Neural cell (in vitro differentiated cells): ENCODE results near the gene GPLD1. TPM values are rescaled to one million over a fixed set of nuclear protein-coding genes. Genes with fewer than 3 reads are reported as not detected.

Experiments used
- H2AFZ ChIP-seq: fragments of 200-600, 300-800 bp; sonication (generic), shearing (Covaris generic); 2 replicates; pipeline ENCODE4 v1.6.0; 2014; ENCODE audit warnings: low read depth, mild to moderate bottlenecking, antibody characterized with exemption, low read length, moderate library complexity
- H3F3A ChIP-seq: fragments of 200-600 bp; shearing (Covaris generic); 2 replicates; pipeline ENCODE4 v1.6.1; 2016; ENCODE audit warnings: mild to moderate bottlenecking, moderate library complexity, mixed read lengths, antibody characterized with exemption, low read length; ENCODE audit not compliant: insufficient read depth, poor library complexity, severe bottlenecking
- H3K27ac ChIP-seq: fragments of 200-600, 300-800 bp; sonication (generic), shearing (Covaris generic); 2 replicates; pipeline ENCODE4 v1.5.1; 2014; ENCODE audit warnings: mild to moderate bottlenecking, low read length, moderate library complexity
- H3K27me3 ChIP-seq: fragments of 300-800, 200-600 bp; sonication (generic), shearing (Covaris generic); 2 replicates; pipeline ENCODE4 v1.6.0; 2014; ENCODE audit warnings: mild to moderate bottlenecking, low read depth, low read length, moderate library complexity; ENCODE audit not compliant: insufficient read depth
- H3K36me3 ChIP-seq: fragments of 300-800, 200-600 bp; sonication (generic), shearing (Covaris generic); 2 replicates; pipeline ENCODE4 v1.5.1; 2014; ENCODE audit warnings: mild to moderate bottlenecking, antibody characterized with exemption, low read length, moderate library complexity; ENCODE audit not compliant: insufficient read depth
- H3K4me2 ChIP-seq: fragments of 300-800, 200-600 bp; sonication (generic), shearing (Covaris generic); 2 replicates; pipeline ENCODE4 v1.6.0; 2014; ENCODE audit warnings: mild to moderate bottlenecking, low read length
- H3K4me3 ChIP-seq: fragments of 300-800, 200-600 bp; sonication (generic), shearing (Covaris generic); 2 replicates; pipeline ENCODE4 v1.5.1; 2014; ENCODE audit warnings: mild to moderate bottlenecking, low read length, moderate library complexity
- H3K79me2 ChIP-seq: fragments of 200-600 bp; shearing (Covaris generic); replicated peaks from 2 replicates; pipeline ENCODE4 v1.6.0; 2014; ENCODE audit warnings: mild to moderate bottlenecking, low read length, moderate library complexity; ENCODE audit not compliant: insufficient read depth
- H3K9ac ChIP-seq: fragments of 300-800, 200-600 bp; sonication (generic), shearing (Covaris generic); 2 replicates; pipeline ENCODE4 v1.6.1; 2016; ENCODE audit warnings: mild to moderate bottlenecking, low read length, mixed read lengths
- H3K9me2 ChIP-seq: fragments of 200-600 bp; shearing (Covaris generic); 2 replicates; pipeline ENCODE4 v1.6.1; 2016; ENCODE audit warnings: mild to moderate bottlenecking, low read length, mixed read lengths; ENCODE audit not compliant: insufficient read depth
- H3K9me3 ChIP-seq: fragments of 200-600, 300-800 bp; sonication (generic), shearing (Covaris generic); 2 replicates; pipeline ENCODE4 v1.6.1; 2016; ENCODE audit warnings: mild to moderate bottlenecking, mixed run types, low read length, moderate library complexity, mixed read lengths
- H4K20me1 ChIP-seq: fragments of 200-600 bp; shearing (Covaris generic); 2 replicates; pipeline ENCODE4 v1.6.1; 2016; ENCODE audit warnings: mild to moderate bottlenecking, mixed run types; ENCODE audit not compliant: insufficient read depth
- CTCF ChIP-seq: fragments of 450-650 bp; IDR thresholded peaks from 2 replicates; pipeline ENCODE4 v1.5.1; 2014; ENCODE audit warnings: antibody characterized with exemption, mild to moderate bottlenecking, moderate library complexity; ENCODE audit not compliant: poor library complexity, severe bottlenecking
- EZH2 ChIP-seq: fragments of 200-600, 300-800 bp; shearing (Covaris generic), sonication (generic); IDR thresholded peaks from 2 replicates; pipeline ENCODE4 v1.6.1; 2014; ENCODE audit warnings: antibody characterized with exemption, low read length, borderline replicate concordance, mild to moderate bottlenecking; ENCODE audit not compliant: insufficient read depth, poor library complexity, severe bottlenecking
- MXI1 ChIP-seq: fragments of 450-650 bp; conservative IDR thresholded peaks from 2 replicates; pipeline ENCODE4 v1.6.1; 2014; ENCODE audit warnings: antibody characterized with exemption, mild to moderate bottlenecking; ENCODE audit not compliant: poor library complexity, severe bottlenecking
- POLR2AphosphoS5 ChIP-seq: IDR thresholded peaks from 2 replicates; pipeline ENCODE4 v1.6.1; 2012
- RAD21 ChIP-seq: fragments of 450-650 bp; conservative IDR thresholded peaks from 2 replicates; pipeline ENCODE4 v1.6.1; 2014; ENCODE audit warnings: antibody characterized with exemption, mild to moderate bottlenecking, moderate library complexity
- SMC3 ChIP-seq: fragments of 450-650 bp; conservative IDR thresholded peaks from 2 replicates; pipeline ENCODE4 v1.6.1; 2014; ENCODE audit warnings: antibody characterized with exemption, mild to moderate bottlenecking, moderate library complexity; ENCODE audit not compliant: poor library complexity
- TAF1 ChIP-seq: IDR thresholded peaks from 2 replicates; pipeline ENCODE4 v1.6.1; 2012; ENCODE audit warnings: low read depth
- polyA plus RNA-seq: library from polyadenylated mRNA; depleted of rRNA; stranded (reverse); fragments of >200 nt; gene quantifications from 2 replicates; pipeline ENCODE4 v1.2.3, GENCODE V29; 2014

The GPLD1 gene
- polyA plus RNA-seq, 1 donor from 2014 or later, result 11.0 TPM

- H3K9ac ChIP-seq, result no peak overlapping the region
- no peak overlapping the region for H3K27ac ChIP-seq
- no peaks in the 10 kb centered on the region for H3K27me3 ChIP-seq
- no peaks in the 10 kb centered on the region for H4K20me1 ChIP-seq
- H3F3A ChIP-seq, result no peaks in the 10 kb centered on the region
- H3K36me3 ChIP-seq, result no peaks in the 10 kb centered on the region
- H3K79me2 ChIP-seq, result no peaks in the 10 kb centered on the region
- no peak overlapping the region for H3K4me3 ChIP-seq
- H3K9me2 ChIP-seq, result no peaks in the 10 kb centered on the region
- H2AFZ ChIP-seq, result no peak overlapping the region
- TF ChIP-seq EZH2 (no peak), POLR2AphosphoS5 (no peak), MXI1 (no peak), CTCF (no peak), SMC3 (no peak), RAD21 (no peak), TAF1 (no peak)
- no peaks in the 10 kb centered on the region for H3K9me3 ChIP-seq
- no peak overlapping the region for H3K4me2 ChIP-seq
Observed at GRCh38 chr6:24378473-24379097, 110.8 kb downstream of the GPLD1 start.

Other genes with a start within 250 kb of the GPLD1 start
- 0.06 and 0.57 TPM in 2 replicates for gene DCDC2, start 131.5 kb downstream of the GPLD1 start, polyA plus RNA-seq
- gene MRS2, start 86.6 kb downstream of the GPLD1 start, polyA plus RNA-seq, result 37.7 and 47.9 TPM in 2 replicates
- 33.1 and 36.3 TPM in 2 replicates for gene ALDH5A1, start 5.4 kb upstream of the GPLD1 start, polyA plus RNA-seq
- gene KIAA0319, start 156.6 kb upstream of the GPLD1 start, polyA plus RNA-seq, result 8.3 and 8.5 TPM in 2 replicates
- gene TDP2, start 177.3 kb upstream of the GPLD1 start, polyA plus RNA-seq, result 49.0 and 53.4 TPM in 2 replicates
- gene ACOT13, start 177.5 kb upstream of the GPLD1 start, polyA plus RNA-seq, result 9.9 and 14.2 TPM in 2 replicates
- 105 and 107 TPM in 2 replicates for gene C6orf62, start 229.6 kb upstream of the GPLD1 start, polyA plus RNA-seq